Neural crest cell (in vitro differentiated cells): Measurements from ENCODE around the gene AGBL1. TPM values are rescaled to one million over a fixed set of nuclear protein-coding genes. Genes with fewer than 3 reads are reported as not detected.

Experiments used
- DNase-seq: peaks from one replicate; pipeline ENCODE4 v3.0.0; 2021; ENCODE audit warnings: low read depth, mixed read lengths, low spot score
- H3K27ac Mint-ChIP-seq: one replicate; pipeline ENCODE4 v1.8.0; 2021; ENCODE audit warnings: mild to moderate bottlenecking, mixed read lengths; ENCODE audit not compliant: unreplicated experiment
- H3K27me3 Mint-ChIP-seq: 2 replicates; pipeline ENCODE4 v1.8.0; 2021; ENCODE audit warnings: low read depth, mild to moderate bottlenecking, mixed read lengths
- H3K36me3 Mint-ChIP-seq: 2 replicates; pipeline ENCODE4 v1.8.0; 2021; ENCODE audit warnings: low read depth, mild to moderate bottlenecking, mixed read lengths
- H3K4me1 Mint-ChIP-seq: 2 replicates; pipeline ENCODE4 v1.8.0; 2021; ENCODE audit warnings: mixed read lengths
- H3K4me3 Mint-ChIP-seq: one replicate; pipeline ENCODE4 v1.8.0; 2021; ENCODE audit warnings: mild to moderate bottlenecking, mixed read lengths
- H3K9me3 Mint-ChIP-seq: 2 replicates; pipeline ENCODE4 v1.8.0; 2021; ENCODE audit warnings: mixed read lengths
- total RNA-seq: library from RNA; stranded (reverse); gene quantifications from 2 replicates; pipeline ENCODE4 v1.2.1, GENCODE V29; 2021
- TF ChIP-seq, protein P1 (sequence below): fragments of 200-600 bp; sonication (generic); conservative IDR thresholded peaks from 2 replicates; pipeline ENCODE4 v1.5.0; 2021; ENCODE audit warnings: antibody characterized with exemption, mild to moderate bottlenecking

AGBL1 gene
- total RNA-seq, 1 donor from 2014 or later: 0.05 TPM

DNA sequence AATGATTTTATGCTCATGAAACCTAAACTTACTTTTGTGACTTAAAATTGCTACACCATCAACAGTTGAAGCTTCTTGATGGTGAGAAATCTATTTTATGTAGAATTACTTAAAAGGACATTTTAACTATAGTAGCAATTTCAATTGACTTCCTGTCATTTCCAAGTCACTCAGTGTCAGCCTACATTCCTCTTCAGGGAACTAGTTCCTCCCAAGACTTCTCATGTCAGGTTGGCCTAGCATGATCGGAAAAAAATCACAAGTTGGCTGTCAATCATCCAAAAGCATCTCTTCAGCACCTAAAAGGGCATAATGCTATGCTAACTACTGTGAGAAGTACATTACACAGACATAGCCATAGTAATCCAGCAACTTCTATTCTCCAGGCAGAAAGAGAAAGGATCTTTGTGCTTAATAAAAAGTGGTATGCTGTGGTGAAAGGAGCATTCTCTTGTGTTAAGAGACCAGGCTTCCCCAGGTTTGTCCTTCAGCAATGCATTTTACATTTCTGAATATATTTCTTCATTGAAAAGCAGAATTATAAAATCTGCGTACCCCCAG lies 893.7 kb downstream of the AGBL1 start:
- peaks cover 4% of the 10 kb centered on the region for H3K4me1 Mint-ChIP-seq
- TF ChIP-seq, protein P1, sequence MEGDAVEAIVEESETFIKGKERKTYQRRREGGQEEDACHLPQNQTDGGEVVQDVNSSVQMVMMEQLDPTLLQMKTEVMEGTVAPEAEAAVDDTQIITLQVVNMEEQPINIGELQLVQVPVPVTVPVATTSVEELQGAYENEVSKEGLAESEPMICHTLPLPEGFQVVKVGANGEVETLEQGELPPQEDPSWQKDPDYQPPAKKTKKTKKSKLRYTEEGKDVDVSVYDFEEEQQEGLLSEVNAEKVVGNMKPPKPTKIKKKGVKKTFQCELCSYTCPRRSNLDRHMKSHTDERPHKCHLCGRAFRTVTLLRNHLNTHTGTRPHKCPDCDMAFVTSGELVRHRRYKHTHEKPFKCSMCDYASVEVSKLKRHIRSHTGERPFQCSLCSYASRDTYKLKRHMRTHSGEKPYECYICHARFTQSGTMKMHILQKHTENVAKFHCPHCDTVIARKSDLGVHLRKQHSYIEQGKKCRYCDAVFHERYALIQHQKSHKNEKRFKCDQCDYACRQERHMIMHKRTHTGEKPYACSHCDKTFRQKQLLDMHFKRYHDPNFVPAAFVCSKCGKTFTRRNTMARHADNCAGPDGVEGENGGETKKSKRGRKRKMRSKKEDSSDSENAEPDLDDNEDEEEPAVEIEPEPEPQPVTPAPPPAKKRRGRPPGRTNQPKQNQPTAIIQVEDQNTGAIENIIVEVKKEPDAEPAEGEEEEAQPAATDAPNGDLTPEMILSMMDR: no peak
- DNase-seq: no peak
- no peaks in the 10 kb centered on the region for H3K36me3 Mint-ChIP-seq
- no peaks in the 10 kb centered on the region for H3K27me3 Mint-ChIP-seq
- H3K9me3 Mint-ChIP-seq: no peaks in the 10 kb centered on the region
- H3K27ac Mint-ChIP-seq: no peak overlapping the region
- no peak overlapping the region for H3K4me3 Mint-ChIP-seq

DNA sequence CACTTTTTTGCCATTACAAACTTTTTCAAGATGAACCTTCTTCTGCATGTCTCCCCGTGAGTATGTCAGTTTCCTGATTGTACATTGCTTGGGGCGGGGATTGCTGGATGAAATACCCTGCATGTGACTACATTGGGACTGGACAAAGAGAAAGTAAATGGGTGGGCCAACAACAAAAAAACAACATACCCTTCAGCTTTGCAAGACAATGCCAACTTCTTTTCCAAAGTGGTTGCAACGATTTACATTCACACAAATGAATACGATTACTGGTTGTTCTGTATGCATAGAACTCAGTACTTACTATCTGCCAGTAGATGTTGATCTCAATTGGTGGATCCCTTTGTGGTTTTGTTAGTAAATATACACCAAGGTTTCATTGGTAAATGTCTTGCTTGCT lies 908.4 kb downstream of the AGBL1 start:
- Mint-ChIP-seq H3K36me3 (no peaks in the 10 kb centered on the region), H3K27me3 (no peaks in the 10 kb centered on the region), H3K27ac (no peak overlapping the region), H3K4me3 (no peak overlapping the region), H3K9me3 (peaks cover 3% of the 10 kb centered on the region), H3K4me1 (no peaks in the 10 kb centered on the region)
- TF ChIP-seq, protein P1: no peak
- no peak for DNase-seq

DNA sequence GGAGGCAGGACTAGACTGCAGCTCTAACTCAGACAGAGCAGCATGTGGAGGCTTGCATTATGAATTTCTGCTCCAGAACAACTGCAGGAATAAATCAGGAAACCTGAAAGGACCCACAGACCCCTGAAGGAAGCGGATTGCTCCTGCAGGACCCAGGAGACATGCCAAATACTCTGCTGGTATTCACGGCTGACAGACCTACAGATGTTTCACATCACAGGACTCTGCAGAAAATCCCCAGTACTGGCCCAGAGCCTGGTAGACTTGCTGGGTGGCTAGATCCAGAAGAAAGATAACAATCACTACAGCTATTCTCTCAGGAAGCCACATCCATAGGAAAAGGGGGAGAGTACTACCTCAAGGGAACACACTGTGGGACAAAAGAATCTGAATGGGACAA lies 942.1 kb downstream of the AGBL1 start:
- Mint-ChIP-seq H3K27ac (no peak overlapping the region), H3K36me3 (peaks cover 6% of the 10 kb centered on the region), H3K4me1 (no peaks in the 10 kb centered on the region), H3K27me3 (peaks cover 4% of the 10 kb centered on the region), H3K9me3 (peaks cover 18% of the 10 kb centered on the region), H3K4me3 (no peak overlapping the region)
- DNase-seq: no peak
- TF ChIP-seq, protein P1: no peak

DNA sequence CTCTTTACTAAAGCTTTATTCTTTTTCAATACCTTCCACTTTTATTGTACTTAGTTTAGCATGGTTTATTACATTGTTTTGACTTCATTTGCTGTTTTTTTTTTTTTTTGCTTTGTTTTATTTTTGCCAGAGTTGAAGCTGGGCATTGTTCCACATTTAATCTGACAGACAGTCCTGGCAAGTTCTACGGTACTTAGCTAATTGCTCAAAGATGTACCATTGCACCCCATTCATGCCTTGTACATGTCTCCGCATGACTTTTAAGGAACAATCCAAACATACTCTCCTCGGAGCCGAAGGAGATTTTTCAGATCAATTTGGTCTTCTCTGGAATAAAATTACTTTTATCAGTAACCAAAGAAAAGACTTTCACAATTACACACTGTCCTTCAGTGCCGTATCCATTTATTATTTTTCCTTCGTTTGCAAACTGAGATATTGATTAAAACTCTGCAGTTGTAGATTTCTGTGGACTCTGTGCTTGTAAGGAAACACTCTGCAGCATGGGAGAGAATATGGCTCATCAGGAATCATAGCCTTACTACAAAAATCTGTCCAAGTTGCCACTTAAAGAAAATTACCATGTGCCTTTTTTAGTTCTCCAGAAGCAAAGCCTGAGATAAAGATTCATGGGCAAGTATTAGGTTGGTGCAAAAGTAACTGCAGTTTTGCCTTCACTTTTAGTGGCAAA lies 952.0 kb downstream of the AGBL1 start:
- H3K9me3 Mint-ChIP-seq: no peaks in the 10 kb centered on the region
- TF ChIP-seq, protein P1: no peak
- H3K27ac Mint-ChIP-seq: no peak overlapping the region

DNA sequence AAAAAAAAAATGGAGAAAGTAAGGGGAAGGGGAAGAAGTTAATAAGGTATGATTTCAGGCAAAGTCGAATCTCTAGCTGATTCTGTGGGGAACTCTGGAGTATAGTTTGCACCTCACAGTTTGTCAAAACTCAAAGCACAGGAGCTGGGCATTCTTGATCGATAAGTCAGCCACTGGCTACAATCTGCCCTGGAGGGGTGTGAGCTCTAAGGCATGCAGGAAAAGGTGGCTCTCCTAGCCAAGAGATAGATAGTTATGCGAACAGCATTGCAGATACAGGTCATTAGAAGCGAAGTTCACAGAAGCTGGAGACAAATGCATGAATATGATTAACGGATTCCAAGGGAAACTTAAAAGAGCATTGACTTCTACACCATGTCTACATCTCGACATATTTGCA lies 952.6 kb downstream of the AGBL1 start:
- peaks cover 5% of the 10 kb centered on the region for H3K27me3 Mint-ChIP-seq
- no peak for DNase-seq
- TF ChIP-seq, protein P1: no peak
- no peak overlapping the region for H3K27ac Mint-ChIP-seq
- no peak overlapping the region for H3K4me3 Mint-ChIP-seq
- H3K36me3 Mint-ChIP-seq: no peaks in the 10 kb centered on the region
- H3K4me1 Mint-ChIP-seq: no peaks in the 10 kb centered on the region
- H3K9me3 Mint-ChIP-seq: no peaks in the 10 kb centered on the region

More for the DNA sequence above, 952.0 kb downstream of the AGBL1 start:
- Mint-ChIP-seq H3K4me1 (no peaks in the 10 kb centered on the region), H3K4me3 (no peak overlapping the region), H3K36me3 (no peaks in the 10 kb centered on the region), H3K27me3 (peaks cover 5% of the 10 kb centered on the region)
- DNase-seq: no peak
